Adrenal gland (tissue), 5 donors: ENCODE measurements around the gene FMN1.

Experiments
- POLR2A ChIP-seq, 2 donors: fragments of 450-650 bp; IDR thresholded peaks; one replicate each; pipeline ENCODE4 v1.6.1; 2017; ENCODE audit warnings: antibody characterized with exemption in 2 of 2, mild to moderate bottlenecking in 2 of 2, moderate library complexity in 1 of 2
- TF ChIP-seq, protein P1 (sequence below), 6 experiments: fragments of 450-650 bp in 4 of 6; fragments of 200-600 bp in 2 of 6; sonication (generic) in 1 of 6; IDR thresholded peaks; 1 replicate in 5 of 6; 2 replicates in 1 of 6; pipeline versions ENCODE4 v1.5.1 to v1.8.0; 2016 to 2021; ENCODE audit warnings: antibody characterized with exemption in 6 of 6, mild to moderate bottlenecking in 2 of 6, moderate library complexity in 1 of 6
- donor health status: DM: no; HTN: no; CAD: no.

DNA sequence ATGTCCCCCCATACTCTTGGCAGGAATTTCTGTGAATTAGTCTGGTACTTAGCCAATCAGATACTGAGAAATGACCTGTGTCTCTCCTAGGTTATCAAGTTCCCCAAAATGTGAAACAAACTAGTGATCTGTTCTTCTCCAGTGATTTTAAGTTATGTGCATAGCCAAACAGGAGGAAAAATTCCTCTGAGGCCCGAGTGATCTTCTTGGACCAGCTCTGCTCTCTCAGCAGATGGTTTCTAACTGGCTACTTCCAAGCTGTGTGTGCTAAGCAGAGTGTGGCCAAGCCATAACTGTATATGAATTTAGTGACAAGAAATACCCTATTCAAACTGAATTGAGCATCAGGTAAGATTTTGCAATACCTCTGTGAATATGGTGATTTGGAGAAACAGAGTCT is 387.2 kb downstream of the FMN1 start:
- TF ChIP-seq, protein P1, sequence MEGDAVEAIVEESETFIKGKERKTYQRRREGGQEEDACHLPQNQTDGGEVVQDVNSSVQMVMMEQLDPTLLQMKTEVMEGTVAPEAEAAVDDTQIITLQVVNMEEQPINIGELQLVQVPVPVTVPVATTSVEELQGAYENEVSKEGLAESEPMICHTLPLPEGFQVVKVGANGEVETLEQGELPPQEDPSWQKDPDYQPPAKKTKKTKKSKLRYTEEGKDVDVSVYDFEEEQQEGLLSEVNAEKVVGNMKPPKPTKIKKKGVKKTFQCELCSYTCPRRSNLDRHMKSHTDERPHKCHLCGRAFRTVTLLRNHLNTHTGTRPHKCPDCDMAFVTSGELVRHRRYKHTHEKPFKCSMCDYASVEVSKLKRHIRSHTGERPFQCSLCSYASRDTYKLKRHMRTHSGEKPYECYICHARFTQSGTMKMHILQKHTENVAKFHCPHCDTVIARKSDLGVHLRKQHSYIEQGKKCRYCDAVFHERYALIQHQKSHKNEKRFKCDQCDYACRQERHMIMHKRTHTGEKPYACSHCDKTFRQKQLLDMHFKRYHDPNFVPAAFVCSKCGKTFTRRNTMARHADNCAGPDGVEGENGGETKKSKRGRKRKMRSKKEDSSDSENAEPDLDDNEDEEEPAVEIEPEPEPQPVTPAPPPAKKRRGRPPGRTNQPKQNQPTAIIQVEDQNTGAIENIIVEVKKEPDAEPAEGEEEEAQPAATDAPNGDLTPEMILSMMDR (IDR thresholded peaks at IDR 0.05), result no peak
- TF ChIP-seq POLR2A (IDR thresholded peaks at IDR 0.05), result no peak
